K562 (cell line): ENCODE data around the gene JPH4. TPM values are rescaled to one million over a fixed set of nuclear protein-coding genes. Genes with fewer than 3 reads are reported as not detected.

Source experiments
- ATAC-seq: fragments of 200-7000 bp; cut with Tn5 transposase; 3 replicates; pipeline ENCODE4 v1.9.1; 2020; ENCODE audit warnings: moderate library complexity
- BruUV-seq: library from RNA; stranded (reverse); fragments of 400-500 nt; replicated peaks from 2 replicates; lab custom pipeline; 2021; lab: Mats Ljungman, UMichigan
- CTCF ChIA-PET: fragments of 300-600 bp; formaldehyde crosslinking; extraction: SDS; loops from one replicate; lab custom pipeline; 2021; ENCODE audit warnings: low intra/inter-chr PET ratio; lab: Yijun Ruan, JAX
- POLR2A ChIA-PET: fragments of 300-600, 350-650 bp; sonication (Branson Sonifier 250); formaldehyde crosslinking; extraction: SDS; loops from one replicate; lab custom pipeline; 2021; ENCODE audit warnings: antibody characterized with exemption, inconsistent platforms; lab: Yijun Ruan, JAX
- DNase-seq, 4 experiments: peaks; one replicate each; pipeline versions ENCODE4 v3.0.0 to v3.0.0-alpha.2; 2011 to 2018; ENCODE audit warnings: low spot score in 3 of 4, mixed read lengths in 3 of 4; ENCODE audit errors: extremely low read depth in 1 of 4
- FAIRE-seq: peaks from 2 replicates; lab custom pipeline; 2011; peaks lifted over from hg19 to GRCh38; lab: Jason Lieb, UNC
- H2AFZ ChIP-seq: 2 replicates; pipeline ENCODE4 v1.6.0; 2011; ENCODE audit warnings: low read depth, low read length, control low read depth, inconsistent platforms
- H3K27ac ChIP-seq: fragments of 200-600 bp; 3 replicates; pipeline ENCODE4 v1.8.0; 2011; ENCODE audit warnings: low read depth, mild to moderate bottlenecking, control low read depth, inconsistent platforms, low read length, moderate library complexity, mixed read lengths; ENCODE audit errors: extremely low read depth
- H3K27me3 ChIP-seq, 2 experiments: fragments of 300-600 bp in 1 of 2; 2 replicates in 1 of 2; 3 replicates in 1 of 2; pipeline versions ENCODE4 v1.6.0 to v1.8.0; 2011; ENCODE audit warnings: inconsistent platforms in 2 of 2, low read length in 2 of 2, mild to moderate bottlenecking in 1 of 2, mixed read lengths in 1 of 2, moderate library complexity in 1 of 2; ENCODE audit not compliant: control insufficient read depth in 2 of 2, insufficient read depth in 2 of 2
- H3K36me3 ChIP-seq: fragments of 300-600 bp; 3 replicates; pipeline ENCODE4 v1.8.0; 2011; ENCODE audit warnings: mild to moderate bottlenecking, low read length, inconsistent platforms; ENCODE audit not compliant: control insufficient read depth, insufficient read depth
- H3K4me1 ChIP-seq, 2 experiments: fragments of 200-600 bp in 1 of 2; replicated peaks in 1 of 2; 2 replicates in 1 of 2; 3 replicates in 1 of 2; pipeline versions ENCODE4 v1.5.1 to v1.8.0; 2011; ENCODE audit warnings: inconsistent platforms in 2 of 2, low read length in 2 of 2, mild to moderate bottlenecking in 1 of 2, mixed read lengths in 1 of 2, moderate library complexity in 1 of 2; ENCODE audit not compliant: control insufficient read depth in 2 of 2, insufficient read depth in 2 of 2
- H3K4me2 ChIP-seq: 2 replicates; pipeline ENCODE4 v1.6.1; 2011; ENCODE audit warnings: low read length, control low read depth, inconsistent platforms, mixed read lengths; ENCODE audit not compliant: insufficient read depth
- H3K4me3 ChIP-seq: fragments of 200-600 bp; sonication (generic), shearing (Covaris generic); 2 replicates; pipeline ENCODE4 v1.5.1; 2016; ENCODE audit warnings: control low read depth, inconsistent platforms
- H3K79me2 ChIP-seq: fragments of 200-600 bp; 3 replicates; pipeline ENCODE4 v1.8.0; 2011; ENCODE audit warnings: low read length, inconsistent platforms; ENCODE audit not compliant: control insufficient read depth, insufficient read depth
- H3K9ac ChIP-seq, 2 experiments: 2 replicates each; pipeline versions ENCODE4 v1.6.0 to v1.6.1; 2011; ENCODE audit warnings: low read depth in 2 of 2, low read length in 2 of 2, control low read depth in 1 of 2, inconsistent platforms in 1 of 2, mild to moderate bottlenecking in 1 of 2, mixed read lengths in 1 of 2; ENCODE audit not compliant: insufficient read depth in 1 of 2
- H3K9me1 ChIP-seq: one replicate; pipeline ENCODE4 v1.6.0; 2011; ENCODE audit warnings: inconsistent platforms, mild to moderate bottlenecking, low read length, moderate library complexity; ENCODE audit not compliant: control insufficient read depth, insufficient read depth
- H3K9me3 ChIP-seq: replicated peaks from 2 replicates; pipeline ENCODE4 v1.5.1; 2011; ENCODE audit warnings: low read depth, low read length, inconsistent platforms; ENCODE audit not compliant: control insufficient read depth, insufficient read depth
- H4K20me1 ChIP-seq: replicated peaks from 2 replicates; pipeline ENCODE4 v1.6.1; 2011; ENCODE audit warnings: low read length, inconsistent platforms, mixed read lengths; ENCODE audit not compliant: control insufficient read depth, insufficient read depth
- BRCA1 ChIP-seq, 2 experiments: fragments of 450-650 bp in 1 of 2; sonication (generic) in 1 of 2; formaldehyde crosslinking in 1 of 2; IDR thresholded peaks; 2 replicates each; pipeline versions ENCODE4 v1.5.0 to v1.6.1; 2017 to 2020; ENCODE audit warnings: mild to moderate bottlenecking in 1 of 2, missing genetic modification reagents in 1 of 2
- EGR1 ChIP-seq: fragments of 450-650 bp; conservative IDR thresholded peaks from 2 replicates; pipeline ENCODE4 v1.6.1; 2017; ENCODE audit warnings: mild to moderate bottlenecking
- HDAC3 ChIP-seq: fragments of 450-650 bp; IDR thresholded peaks from 2 replicates; pipeline ENCODE4 v1.6.1; 2018; ENCODE audit warnings: borderline replicate concordance, mild to moderate bottlenecking, moderate library complexity; ENCODE audit not compliant: partially characterized antibody
- HDAC8 ChIP-seq: fragments of 450-650 bp; IDR thresholded peaks from 2 replicates; pipeline ENCODE4 v1.6.1; 2016; ENCODE audit warnings: mild to moderate bottlenecking, missing genetic modification characterization, moderate library complexity, missing compliant biosample characterization
- ID3 ChIP-seq, 2 experiments: fragments of 250-450 bp in 1 of 2; fragments of 450-650 bp in 1 of 2; sonication (Bioruptor Pico) in 1 of 2; IDR thresholded peaks; 2 replicates each; pipeline versions ENCODE4 v1.6.1 to v1.8.0; 2016 to 2021; ENCODE audit warnings: mild to moderate bottlenecking in 2 of 2, moderate library complexity in 2 of 2, missing compliant biosample characterization in 1 of 2, missing genetic modification characterization in 1 of 2
- MBD1 ChIP-seq: fragments of 250-450 bp; sonication (Bioruptor Pico); IDR thresholded peaks from 2 replicates; pipeline ENCODE4 v1.8.0; 2022; ENCODE audit warnings: inconsistent platforms
- ZFX ChIP-seq: sonication (generic); formaldehyde crosslinking; IDR thresholded peaks from 2 replicates; pipeline ENCODE4 v1.8.0; 2022; ENCODE audit warnings: mild to moderate bottlenecking, missing genetic modification reagents, moderate library complexity
- ZNF644 ChIP-seq: fragments of 200-800 bp; sonication (Bioruptor generic); IDR thresholded peaks from 2 replicates; pipeline ENCODE4 v1.6.1; 2016; ENCODE audit warnings: low read depth, missing genetic modification characterization, missing compliant biosample characterization
- WGBS: fragments of 100-300 bp; shearing (Covaris generic); methylation state at CpG from one replicate; pipeline ENCODE4 v1.1.6; 2016; ENCODE audit warnings: low coverage, mixed read lengths; ENCODE audit not compliant: insufficient coverage; ENCODE audit errors: missing lambda C conversion rate; 5-methylcytosine and 5-hydroxymethylcytosine counted together
- in situ Hi-C: fragments of 300-500 bp; cut with MboI; formaldehyde crosslinking; loops from 4 replicates; pipeline ENCODE4 v1.15.0; 2018; ENCODE audit warnings: inconsistent platforms, mixed read lengths
- intact Hi-C: fragments of 100-400 bp; cut with micrococcal nuclease; formaldehyde crosslinking; loops from 2 replicates; pipeline ENCODE4 v1.14.2; 2022
- polyA plus RNA-seq, 8 experiments: library from polyadenylated mRNA; depleted of rRNA in 4 of 8; stranded (reverse) in 5 of 8; unstranded in 3 of 8; fragments of >200 nt; fragmentation: Nextera tagmentation in 2 of 8; fragmentation: Illumina TruSeq in 1 of 8; extraction: Ambion mirVana in 2 of 8; extraction: Trizol in 1 of 8; gene quantifications; 2 replicates each; pipeline versions ENCODE4 v1.2.1 to v1.2.3, GENCODE V29; 2011 to 2014; ENCODE audit warnings: inconsistent platforms in 1 of 8, missing spikeins in 1 of 8
- total RNA-seq, 7 experiments: library from RNA; depleted of rRNA in 6 of 7; stranded (reverse); fragments of >200 nt in 6 of 7; fragmentation: Illumina TruSeq in 2 of 7; extraction: Trizol in 2 of 7; gene quantifications; 2 replicates each; pipeline versions ENCODE4 v1.2.1 to v1.2.3, GENCODE V29; 2011 to 2021; ENCODE audit warnings: low replicate concordance in 1 of 7
- TF ChIP-seq, protein P1 (sequence below): fragments of 450-650 bp; conservative IDR thresholded peaks from 2 replicates; pipeline ENCODE4 v1.6.1; 2016; ENCODE audit warnings: missing genetic modification characterization, low read depth, mild to moderate bottlenecking, missing compliant biosample characterization, moderate library complexity
- TF ChIP-seq, protein P2 (sequence below), 3 experiments: IDR thresholded peaks in 2 of 3; conservative IDR thresholded peaks in 1 of 3; 2 replicates each; pipeline ENCODE4 v1.5.1; 2011 to 2012; ENCODE audit warnings: low read length in 3 of 3, mild to moderate bottlenecking in 3 of 3, control low read depth in 2 of 3, improper control_type of control experiment in 1 of 3, inconsistent platforms in 1 of 3, low read depth in 1 of 3, mixed read lengths in 1 of 3, moderate library complexity in 1 of 3; ENCODE audit not compliant: insufficient read depth in 2 of 3
- TF ChIP-seq, protein P3 (sequence below): fragments of 250-450 bp; sonication (Bioruptor Pico); IDR thresholded peaks from 2 replicates; pipeline ENCODE4 v1.5.0; 2020; ENCODE audit warnings: mild to moderate bottlenecking, borderline replicate concordance

JPH4 gene
- total and polyA plus RNA-seq, 9 of the 15 experiments (the other 6 are each of a cell fraction or from before 2014, with no cell fraction given), result 0.04 to 0.13 (median 0.06) TPM; not detected in 5

DNA sequence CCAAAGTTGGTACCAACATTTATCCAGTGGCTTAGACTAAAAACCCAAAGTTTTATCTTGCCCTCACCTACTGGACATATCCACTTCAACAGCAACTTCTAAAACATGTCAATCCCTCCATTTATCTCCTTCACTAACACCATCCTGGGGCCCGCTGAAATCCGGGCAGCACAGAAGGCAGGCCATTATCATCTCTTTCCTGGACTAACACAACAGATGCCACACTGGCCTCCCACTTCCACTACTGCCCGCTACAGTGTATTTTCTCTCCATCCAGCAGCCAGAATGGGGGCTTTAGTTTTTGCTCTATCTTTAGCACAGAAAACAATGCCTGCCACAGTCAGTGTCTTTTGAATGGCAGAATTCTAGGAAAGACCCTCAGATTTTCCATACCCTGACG, 42.6 kb downstream of the JPH4 start:
- Histone ChIP-seq H3K36me3 (no peaks in the 10 kb centered on the region), H3K9me3 (no peaks in the 10 kb centered on the region), H3K4me3 (no peak overlapping the region), H3K27ac (no peak overlapping the region), H3K27me3 (peaks cover 0 to 26% of the 10 kb centered on the region in 2 experiments; a peak in 3 of 5 replicates), H2AFZ (no peak overlapping the region), H3K79me2 (no peaks in the 10 kb centered on the region), H3K4me1 (no peaks in the 10 kb centered on the region; a peak in 1 of 5 replicates), H4K20me1 (no peaks in the 10 kb centered on the region), H3K9ac (no peak overlapping the region), H3K4me2 (no peak overlapping the region), H3K9me1 (no peaks in the 10 kb centered on the region)
- ChIA-PET CTCF (interaction anchor here (0.7 kb wide), 1 partner anchor 199 kb away, joined by 4 read pairs; no protein-coding TSS in a partner anchor), POLR2A (no interaction called here)
- 4% methylated on average over 4 of the region's 4 CpGs for WGBS
- ATAC-seq (no peak), FAIRE-seq (no peak), DNase-seq (no peak)
- intact Hi-C loops, result no loop called here
- BruUV-seq, result no TSS peak
- in situ Hi-C loops, result no loop called here
- no peak for TF ChIP-seq BRCA1 (IDR thresholded peaks at IDR 0.05)
- no peak for TF ChIP-seq BRCA1 (CRISPR knock-in tag; IDR thresholded peaks at IDR 0.05)
- TF ChIP-seq HDAC8 (tag), result no peak
- TF ChIP-seq EGR1, result no peak
- TF ChIP-seq ID3 (CRISPR knock-in tag; IDR thresholded peaks at IDR 0.05), result no peak
- no peak for TF ChIP-seq ID3 (tag; IDR thresholded peaks at IDR 0.05)
- TF ChIP-seq, protein P1, sequence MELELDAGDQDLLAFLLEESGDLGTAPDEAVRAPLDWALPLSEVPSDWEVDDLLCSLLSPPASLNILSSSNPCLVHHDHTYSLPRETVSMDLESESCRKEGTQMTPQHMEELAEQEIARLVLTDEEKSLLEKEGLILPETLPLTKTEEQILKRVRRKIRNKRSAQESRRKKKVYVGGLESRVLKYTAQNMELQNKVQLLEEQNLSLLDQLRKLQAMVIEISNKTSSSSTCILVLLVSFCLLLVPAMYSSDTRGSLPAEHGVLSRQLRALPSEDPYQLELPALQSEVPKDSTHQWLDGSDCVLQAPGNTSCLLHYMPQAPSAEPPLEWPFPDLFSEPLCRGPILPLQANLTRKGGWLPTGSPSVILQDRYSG, result no peak
- TF ChIP-seq, protein P2, sequence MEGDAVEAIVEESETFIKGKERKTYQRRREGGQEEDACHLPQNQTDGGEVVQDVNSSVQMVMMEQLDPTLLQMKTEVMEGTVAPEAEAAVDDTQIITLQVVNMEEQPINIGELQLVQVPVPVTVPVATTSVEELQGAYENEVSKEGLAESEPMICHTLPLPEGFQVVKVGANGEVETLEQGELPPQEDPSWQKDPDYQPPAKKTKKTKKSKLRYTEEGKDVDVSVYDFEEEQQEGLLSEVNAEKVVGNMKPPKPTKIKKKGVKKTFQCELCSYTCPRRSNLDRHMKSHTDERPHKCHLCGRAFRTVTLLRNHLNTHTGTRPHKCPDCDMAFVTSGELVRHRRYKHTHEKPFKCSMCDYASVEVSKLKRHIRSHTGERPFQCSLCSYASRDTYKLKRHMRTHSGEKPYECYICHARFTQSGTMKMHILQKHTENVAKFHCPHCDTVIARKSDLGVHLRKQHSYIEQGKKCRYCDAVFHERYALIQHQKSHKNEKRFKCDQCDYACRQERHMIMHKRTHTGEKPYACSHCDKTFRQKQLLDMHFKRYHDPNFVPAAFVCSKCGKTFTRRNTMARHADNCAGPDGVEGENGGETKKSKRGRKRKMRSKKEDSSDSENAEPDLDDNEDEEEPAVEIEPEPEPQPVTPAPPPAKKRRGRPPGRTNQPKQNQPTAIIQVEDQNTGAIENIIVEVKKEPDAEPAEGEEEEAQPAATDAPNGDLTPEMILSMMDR (IDR thresholded peaks at IDR 0.05 in 2 of 3, conservative IDR thresholded peaks at IDR 0.05 in 1 of 3; ENCODE audit: insufficient read depth in 2 of 3, low read depth in 1 of 3, low read length in 3 of 3), result no peak
- TF ChIP-seq ZNF644 (tag), result no peak
- TF ChIP-seq ZFX (CRISPR knock-in tag), result no peak
- TF ChIP-seq MBD1 (CRISPR knock-in tag), result no peak
- TF ChIP-seq, protein P3, sequence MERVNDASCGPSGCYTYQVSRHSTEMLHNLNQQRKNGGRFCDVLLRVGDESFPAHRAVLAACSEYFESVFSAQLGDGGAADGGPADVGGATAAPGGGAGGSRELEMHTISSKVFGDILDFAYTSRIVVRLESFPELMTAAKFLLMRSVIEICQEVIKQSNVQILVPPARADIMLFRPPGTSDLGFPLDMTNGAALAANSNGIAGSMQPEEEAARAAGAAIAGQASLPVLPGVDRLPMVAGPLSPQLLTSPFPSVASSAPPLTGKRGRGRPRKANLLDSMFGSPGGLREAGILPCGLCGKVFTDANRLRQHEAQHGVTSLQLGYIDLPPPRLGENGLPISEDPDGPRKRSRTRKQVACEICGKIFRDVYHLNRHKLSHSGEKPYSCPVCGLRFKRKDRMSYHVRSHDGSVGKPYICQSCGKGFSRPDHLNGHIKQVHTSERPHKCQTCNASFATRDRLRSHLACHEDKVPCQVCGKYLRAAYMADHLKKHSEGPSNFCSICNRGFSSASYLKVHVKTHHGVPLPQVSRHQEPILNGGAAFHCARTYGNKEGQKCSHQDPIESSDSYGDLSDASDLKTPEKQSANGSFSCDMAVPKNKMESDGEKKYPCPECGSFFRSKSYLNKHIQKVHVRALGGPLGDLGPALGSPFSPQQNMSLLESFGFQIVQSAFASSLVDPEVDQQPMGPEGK (CRISPR knock-in tag), result no peak
- TF ChIP-seq HDAC3, result no peak
